Vagina (tissue), 2 donors: ENCODE results near the gene MINAR1.

ENCODE experiments used
- POLR2A ChIP-seq, 2 donors: fragments of 450-650 bp; IDR thresholded peaks; one replicate each; pipeline ENCODE4 v1.6.1; 2017; ENCODE audit warnings: antibody characterized with exemption in 2 of 2, mild to moderate bottlenecking in 2 of 2, moderate library complexity in 2 of 2
- TF ChIP-seq, protein P1 (sequence below), 3 experiments: fragments of 450-650 bp in 2 of 3; fragments of 200-600 bp in 1 of 3; sonication (generic) in 1 of 3; IDR thresholded peaks; one replicate each; pipeline ENCODE4 v1.5.1; 2017 to 2019; ENCODE audit warnings: antibody characterized with exemption in 3 of 3, mild to moderate bottlenecking in 2 of 3, moderate library complexity in 2 of 3

DNA sequence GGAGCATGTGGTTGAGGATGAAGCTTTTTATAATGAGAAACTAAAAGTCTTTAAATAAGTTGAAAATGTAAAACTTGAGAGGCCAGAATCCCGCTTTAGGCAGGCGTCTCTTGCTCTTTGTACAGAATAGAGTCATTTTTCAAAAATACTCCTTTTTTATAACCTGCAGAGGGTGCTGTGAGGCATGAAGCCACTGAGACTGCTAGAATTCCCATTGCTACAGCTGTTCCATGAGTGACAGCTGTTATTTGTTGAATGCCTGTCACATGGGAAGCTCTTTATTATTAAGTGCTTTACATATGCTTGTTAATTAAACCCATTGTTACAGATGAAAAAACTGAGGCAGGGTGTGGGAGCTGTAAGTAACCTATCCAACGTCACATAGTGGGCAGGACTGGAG is 18.5 kb downstream of the MINAR1 start:
- TF ChIP-seq, protein P1, sequence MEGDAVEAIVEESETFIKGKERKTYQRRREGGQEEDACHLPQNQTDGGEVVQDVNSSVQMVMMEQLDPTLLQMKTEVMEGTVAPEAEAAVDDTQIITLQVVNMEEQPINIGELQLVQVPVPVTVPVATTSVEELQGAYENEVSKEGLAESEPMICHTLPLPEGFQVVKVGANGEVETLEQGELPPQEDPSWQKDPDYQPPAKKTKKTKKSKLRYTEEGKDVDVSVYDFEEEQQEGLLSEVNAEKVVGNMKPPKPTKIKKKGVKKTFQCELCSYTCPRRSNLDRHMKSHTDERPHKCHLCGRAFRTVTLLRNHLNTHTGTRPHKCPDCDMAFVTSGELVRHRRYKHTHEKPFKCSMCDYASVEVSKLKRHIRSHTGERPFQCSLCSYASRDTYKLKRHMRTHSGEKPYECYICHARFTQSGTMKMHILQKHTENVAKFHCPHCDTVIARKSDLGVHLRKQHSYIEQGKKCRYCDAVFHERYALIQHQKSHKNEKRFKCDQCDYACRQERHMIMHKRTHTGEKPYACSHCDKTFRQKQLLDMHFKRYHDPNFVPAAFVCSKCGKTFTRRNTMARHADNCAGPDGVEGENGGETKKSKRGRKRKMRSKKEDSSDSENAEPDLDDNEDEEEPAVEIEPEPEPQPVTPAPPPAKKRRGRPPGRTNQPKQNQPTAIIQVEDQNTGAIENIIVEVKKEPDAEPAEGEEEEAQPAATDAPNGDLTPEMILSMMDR (IDR thresholded peaks at IDR 0.05) = no peak
- TF ChIP-seq POLR2A (IDR thresholded peaks at IDR 0.05) = no peak
